Measurements from ENCODE around the gene KAT8.

KAT8 gene

DNA sequence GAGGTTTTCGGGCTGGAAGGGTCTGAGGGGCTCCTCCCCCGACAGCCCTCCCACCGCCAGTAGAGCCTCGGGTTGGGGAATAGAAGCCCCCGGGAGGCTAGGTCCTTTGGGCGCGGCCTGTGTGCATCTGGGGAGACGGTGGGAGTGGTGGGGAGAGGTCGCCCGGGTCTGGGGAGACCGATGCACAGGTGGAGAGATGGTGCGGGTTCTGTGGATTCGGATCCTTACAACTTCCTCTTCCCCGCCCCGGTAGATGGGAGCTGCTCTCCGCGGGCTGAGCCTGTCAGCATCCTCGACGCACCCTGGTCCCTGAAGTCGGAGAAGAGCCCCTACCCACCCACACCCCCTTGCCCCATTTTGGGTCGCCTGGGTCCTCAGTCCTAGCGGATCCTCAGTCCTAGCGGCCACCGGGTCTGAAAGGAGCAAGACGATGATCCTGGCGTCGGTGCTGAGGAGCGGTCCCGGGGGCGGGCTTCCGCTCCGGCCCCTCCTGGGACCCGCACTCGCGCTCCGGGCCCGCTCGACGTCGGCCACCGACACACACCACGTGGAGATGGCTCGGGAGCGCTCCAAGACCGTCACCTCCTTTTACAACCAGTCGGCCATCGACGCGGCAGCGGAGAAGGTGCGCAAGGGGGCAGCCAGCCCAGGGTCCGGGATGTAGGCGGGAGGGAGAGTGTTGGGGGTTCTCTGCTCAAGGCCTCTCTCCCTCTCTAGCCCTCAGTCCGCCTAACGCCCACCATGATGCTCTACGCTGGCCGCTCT lies 8.5 kb upstream of the KAT8 start:
- no peak for FAIRE-seq

DNA sequence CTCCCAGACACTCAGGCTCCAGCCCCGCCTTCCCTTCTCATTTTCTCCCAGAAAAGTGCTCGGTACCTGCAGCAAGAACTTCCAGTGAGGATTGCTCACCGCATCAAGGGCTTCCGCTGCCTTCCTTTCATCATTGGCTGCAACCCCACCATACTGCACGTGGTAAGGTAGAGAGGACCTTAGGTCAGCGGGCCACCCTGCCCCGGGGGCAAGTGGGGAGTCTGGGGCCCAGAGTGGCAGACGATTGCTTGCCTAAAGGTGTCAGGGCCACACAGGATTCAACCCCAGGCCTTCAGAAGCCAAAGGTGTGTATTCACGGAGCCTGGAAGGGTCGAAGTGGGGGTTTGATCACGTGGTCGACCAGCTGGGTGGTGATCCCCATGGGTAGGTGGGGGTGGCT lies 7.8 kb upstream of the KAT8 start:
- no peak for FAIRE-seq

DNA sequence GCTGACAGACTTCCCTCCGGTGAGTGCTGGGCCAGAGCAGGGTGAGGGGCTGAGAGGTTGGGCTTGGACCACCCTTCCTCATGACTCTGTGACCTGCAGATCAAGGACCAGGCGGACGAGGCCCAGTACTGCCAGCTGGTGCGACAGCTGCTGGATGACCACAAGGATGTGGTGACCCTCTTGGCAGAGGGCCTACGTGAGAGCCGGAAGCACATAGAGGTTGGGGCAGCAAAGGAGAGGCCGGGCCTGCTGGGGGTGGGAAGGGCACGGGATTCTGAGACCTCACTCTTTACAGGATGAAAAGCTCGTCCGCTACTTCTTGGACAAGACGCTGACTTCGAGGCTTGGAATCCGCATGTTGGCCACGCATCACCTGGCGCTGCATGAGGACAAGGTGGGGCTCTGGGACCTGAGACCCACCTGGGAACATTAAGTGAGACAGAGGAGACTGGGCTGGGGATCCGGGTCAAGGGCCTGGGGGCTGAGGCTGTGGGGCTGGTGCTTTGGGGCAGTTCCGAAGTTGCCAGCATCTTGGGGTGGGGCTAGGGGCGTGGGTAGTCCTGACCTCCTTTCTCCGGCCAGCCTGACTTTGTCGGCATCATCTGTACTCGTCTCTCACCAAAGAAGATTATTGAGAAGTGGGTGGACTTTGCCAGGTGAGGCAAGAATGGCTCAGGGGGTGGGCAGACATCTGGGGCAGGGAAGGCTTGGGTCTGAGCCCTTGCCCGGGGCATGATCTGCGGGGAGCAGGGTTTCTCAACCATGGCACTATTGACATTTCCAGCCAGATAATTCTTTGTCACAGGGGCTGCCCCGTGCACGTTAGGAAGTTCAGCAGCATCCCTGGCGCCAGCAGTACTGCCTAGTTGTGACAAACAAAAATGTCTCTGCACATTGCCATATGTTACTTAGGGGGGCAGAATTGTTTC lies 7.1 kb upstream of the KAT8 start:
- FAIRE-seq, result no peak

DNA sequence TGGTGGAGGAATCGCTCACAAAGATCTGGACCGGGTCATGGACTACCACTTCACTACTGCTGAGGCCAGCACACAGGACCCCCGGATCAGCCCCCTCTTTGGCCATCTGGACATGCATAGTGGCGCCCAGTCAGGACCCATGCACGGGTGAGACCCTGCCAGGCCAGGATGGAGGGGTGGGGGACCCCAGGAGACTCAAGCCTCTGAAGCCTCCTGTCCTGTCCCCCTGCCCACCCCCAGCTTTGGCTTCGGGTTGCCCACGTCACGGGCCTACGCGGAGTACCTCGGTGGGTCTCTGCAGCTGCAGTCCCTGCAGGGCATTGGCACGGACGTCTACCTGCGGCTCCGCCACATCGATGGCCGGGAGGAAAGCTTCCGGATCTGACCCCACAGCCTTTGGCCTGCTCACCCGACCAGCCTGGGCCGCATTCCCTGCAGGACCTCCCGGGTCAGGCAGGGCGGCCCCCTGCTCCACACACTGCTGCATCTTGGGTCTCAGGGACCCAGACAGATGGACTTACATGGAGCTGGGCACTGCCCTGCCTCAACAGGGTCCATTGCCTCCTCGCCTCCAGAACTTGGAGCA lies 5.5 kb upstream of the KAT8 start:
- no peak for FAIRE-seq

DNA sequence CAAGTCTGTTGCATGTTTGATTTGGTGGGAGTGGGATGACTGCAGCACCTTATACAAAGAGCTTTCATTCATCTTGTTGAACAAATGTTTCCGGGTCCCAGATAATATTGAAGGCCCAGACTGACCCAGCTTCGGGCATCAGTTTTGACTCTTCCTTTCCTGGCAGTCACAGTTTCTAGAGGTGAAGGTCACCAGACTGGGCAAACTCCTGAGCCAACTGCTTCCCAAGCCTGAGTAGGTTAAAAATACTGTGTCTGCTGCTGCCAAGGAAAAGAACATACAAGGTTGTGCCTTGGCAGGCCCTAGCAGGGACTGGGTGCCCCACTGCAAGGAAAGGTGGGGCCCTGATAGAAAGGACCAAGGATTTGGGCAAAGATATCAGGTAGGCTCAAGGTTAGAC lies 4.8 kb upstream of the KAT8 start:
- FAIRE-seq, result no peak

DNA sequence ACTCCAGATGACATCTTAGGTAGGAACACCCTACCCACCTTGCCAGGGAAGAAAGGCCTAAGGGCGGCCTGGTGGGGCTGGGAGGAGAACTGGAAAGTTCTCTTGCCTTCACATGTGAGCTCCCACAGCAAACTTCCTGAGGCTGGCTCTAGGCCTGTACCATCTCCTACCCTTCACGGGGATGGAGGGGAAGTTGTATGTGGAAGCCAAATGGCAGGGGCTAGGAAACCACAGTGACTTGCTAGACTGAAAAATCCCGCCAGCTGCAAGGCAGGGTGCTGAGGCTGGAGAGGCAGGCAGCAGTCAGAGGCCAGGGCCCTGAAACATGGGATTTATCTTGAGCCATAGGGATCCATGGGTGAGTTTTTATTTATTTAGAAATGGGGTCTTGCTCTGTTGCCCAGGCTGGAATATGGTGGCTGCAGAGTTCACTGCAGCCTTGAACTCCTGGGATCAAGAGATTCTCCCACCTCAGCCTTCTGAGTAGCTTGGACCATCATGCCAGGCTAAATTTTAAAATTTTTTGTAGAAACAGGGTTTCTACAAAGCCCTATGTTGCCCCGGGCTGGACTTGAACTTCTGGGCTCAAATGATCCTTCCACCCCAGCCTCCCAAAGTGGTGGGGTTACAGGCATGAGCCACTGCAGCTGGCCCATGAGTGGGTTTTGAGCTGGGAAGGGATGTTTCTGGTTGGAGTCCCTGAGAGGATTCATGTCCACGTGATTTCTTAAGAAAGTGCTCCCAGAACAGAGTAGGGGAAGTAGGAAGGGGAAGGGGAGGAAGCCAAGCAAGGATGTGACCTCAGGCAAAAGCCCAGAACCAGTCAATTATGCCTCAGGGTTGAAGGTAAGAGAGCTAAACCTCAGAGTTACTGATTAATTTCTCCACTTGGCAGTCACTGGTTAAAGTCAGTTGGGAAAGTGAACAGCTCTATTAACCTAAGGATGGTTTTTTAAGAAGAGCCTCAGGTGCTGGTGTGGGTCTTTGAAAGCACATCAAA lies 4.0 kb upstream of the KAT8 start:
- no peak for FAIRE-seq

DNA sequence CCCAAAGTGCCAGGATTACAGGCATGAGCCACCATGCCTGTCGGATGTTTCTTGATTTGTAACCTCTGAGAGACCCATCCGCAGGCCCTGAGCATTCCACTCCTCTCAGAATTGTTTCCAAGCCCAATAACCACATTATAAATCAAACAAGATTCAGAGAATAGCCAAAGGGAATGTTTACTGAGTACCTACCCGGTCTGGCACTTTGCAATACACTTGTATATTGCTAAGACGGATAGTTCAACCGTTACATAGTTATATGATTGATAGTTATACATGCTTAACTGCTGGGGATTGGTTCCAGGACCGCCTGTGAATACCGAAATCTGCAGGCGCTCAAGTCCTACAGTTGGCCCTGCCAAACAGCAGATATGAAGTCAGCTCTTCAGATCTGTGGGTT lies 3.0 kb upstream of the KAT8 start:
- FAIRE-seq, result no peak

DNA sequence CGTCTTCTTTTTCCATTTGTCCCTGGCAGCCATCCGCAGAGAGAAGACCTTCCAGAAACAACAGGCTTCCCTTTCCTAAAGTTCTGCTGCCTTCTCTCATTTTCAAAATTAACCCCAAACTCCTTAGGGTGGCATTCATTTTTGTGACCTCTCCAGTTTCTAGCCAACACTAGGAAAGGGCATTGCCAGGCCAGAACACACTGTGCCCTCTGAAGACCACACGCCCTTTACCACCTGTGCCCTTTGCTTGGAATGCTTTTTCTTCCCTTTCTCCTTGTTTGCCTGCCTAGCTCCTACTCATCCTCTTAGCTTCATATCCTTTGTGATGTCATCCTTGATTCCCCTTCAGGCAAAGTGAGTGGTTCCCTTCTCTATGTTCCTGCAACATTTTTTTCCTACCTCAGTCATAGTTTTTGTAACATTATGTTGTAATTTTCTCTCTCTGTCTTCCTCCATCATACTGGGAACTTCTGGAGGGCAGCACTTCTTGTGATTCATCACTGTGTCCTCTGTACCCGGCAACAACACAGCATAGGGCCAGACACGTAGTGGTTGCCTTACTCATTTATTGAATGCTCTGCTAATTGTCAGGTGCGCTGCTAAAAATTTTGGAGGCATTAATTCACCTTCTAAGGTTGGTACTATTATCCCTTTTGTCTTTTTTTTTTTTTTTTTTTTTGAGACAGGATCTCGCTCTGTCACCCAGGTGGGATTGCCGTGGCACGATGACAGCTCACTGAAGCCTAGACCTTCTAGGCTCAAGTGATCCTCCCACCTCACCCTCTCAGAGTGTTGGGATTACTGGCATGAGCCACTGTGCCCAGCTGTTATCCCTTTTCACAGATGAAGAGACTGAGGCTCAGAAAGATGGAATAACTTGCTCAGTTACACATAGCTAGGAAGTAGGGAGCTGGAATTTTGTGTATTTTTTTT lies 1.0 kb downstream of the KAT8 start:
- no peak for FAIRE-seq

DNA sequence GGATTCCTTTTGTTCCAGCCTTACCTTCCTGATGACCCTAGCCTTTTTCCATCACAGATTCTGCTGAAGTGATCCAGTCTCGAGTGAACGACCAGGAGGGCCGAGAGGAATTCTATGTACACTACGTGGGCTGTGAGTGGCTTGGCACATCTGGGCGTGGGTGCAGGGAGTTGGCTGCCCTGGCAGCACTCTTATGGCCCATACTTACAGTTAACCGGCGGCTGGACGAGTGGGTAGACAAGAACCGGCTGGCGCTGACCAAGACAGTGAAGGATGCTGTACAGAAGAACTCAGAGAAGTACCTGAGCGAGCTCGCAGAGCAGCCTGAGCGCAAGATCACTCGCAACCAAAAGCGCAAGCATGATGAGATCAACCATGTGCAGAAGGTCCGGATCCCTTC lies 2.7 kb downstream of the KAT8 start:
- no peak for FAIRE-seq

DNA sequence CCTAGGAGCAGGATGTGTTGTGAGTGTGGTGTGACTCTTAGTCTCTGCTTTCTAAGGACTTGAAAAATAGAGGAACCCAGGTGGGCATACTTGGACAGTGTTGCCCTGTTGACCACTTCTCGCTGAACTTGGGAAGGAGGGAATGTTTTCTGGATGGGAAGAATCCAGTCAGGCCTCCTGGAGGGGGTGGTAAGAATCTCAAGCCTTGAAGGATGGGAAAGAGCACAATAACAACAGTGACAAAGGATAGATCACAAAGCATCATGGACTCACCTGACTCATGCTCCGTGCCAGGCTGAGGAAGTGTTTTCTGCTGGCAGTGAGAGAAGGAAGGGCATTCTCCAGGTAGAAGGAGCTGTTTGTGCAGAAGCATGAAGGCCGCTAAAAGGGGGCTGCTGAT lies 8.4 kb downstream of the KAT8 start:
- FAIRE-seq, result no peak

DNA sequence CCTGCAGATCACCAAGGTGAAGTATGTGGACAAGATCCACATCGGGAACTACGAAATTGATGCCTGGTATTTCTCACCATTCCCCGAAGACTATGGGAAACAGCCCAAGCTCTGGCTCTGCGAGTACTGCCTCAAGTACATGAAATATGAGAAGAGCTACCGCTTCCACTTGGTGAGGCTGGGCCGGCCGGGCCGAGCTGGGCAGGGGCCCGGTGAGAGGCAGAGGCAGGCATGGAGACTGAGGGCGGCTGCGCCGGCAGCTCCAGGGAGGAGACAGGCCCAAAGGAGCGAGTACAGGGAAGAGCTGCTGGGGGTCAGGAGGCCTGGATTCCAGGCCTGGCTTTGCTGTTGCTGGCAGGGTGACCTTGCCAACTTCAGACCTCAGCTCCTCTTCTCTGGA lies 9.7 kb downstream of the KAT8 start:
- no peak for FAIRE-seq

DNA sequence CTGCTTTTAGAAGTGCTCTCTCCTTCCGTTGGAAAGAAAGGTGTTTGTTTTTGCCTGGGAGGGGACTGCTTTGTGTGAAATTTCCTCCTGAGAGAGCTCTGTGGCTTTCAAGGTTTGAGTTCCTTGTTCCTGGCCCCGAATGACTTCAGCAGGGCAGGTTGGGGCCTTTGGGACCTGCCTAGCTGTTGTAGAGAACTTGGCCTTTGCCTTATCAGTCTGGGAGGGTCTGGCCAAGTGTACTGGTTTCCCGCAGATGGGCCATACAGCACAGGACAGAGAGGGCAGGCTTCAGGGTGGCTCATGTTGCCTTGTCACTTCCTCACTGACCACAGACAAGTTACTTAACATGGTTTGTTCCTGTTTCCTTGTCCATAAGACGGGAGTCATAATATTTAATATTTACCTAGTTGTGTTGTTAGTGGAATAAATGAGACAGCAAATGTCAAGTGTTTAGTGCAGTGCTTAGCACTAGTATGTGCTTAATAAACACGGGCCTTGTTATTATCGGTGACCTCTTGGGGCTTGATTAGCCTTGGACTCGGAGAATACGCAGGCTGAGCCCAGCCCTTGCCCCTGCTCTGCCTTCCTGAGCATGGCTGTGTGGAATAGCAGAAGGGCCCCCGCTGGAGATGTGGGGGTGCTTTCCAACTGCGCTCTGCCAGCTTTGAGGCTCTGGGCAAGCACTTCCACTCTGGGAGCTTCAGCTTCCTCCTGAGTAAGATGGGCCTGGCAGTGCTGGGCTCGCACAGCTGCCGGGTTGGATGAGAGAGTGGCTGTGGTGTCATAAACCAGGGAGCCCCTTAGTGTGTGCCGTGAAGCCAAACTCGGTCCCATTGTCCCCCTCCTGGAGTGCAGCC lies 11.5 kb downstream of the KAT8 start:
- no peak for FAIRE-seq

DNA sequence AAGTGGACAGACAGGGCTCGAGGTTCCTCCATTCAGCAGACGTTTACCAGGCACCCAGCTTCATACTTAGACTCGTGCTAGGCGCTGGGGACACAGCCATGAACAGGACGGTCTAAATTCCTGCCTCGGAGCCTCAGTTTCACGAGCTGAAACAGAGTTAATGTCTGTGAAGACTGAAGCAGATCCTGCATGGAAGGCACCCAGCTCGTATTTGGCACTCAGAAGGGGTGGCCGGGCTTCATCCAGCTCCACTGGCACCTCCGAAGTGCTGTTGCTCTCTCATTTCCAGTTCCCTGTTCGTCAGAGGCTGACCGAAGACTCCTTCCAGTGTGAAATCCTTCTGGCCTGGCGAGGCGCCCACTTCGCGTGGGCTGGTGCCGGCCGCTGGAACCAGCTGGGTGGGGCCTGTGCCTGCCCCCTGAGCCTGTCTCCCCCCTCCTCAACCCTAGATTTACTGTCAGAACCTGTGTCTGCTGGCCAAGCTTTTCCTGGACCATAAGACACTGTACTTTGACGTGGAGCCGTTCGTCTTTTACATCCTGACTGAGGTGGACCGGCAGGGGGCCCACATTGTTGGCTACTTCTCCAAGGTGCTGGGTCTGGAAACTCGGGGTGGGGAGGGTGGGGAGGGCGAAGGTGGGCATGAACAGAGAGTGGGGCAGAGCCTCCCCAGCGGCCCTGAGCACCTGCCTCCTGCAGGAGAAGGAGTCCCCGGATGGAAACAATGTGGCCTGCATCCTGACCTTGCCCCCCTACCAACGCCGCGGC lies 12.3 kb downstream of the KAT8 start:
- no peak for FAIRE-seq

DNA sequence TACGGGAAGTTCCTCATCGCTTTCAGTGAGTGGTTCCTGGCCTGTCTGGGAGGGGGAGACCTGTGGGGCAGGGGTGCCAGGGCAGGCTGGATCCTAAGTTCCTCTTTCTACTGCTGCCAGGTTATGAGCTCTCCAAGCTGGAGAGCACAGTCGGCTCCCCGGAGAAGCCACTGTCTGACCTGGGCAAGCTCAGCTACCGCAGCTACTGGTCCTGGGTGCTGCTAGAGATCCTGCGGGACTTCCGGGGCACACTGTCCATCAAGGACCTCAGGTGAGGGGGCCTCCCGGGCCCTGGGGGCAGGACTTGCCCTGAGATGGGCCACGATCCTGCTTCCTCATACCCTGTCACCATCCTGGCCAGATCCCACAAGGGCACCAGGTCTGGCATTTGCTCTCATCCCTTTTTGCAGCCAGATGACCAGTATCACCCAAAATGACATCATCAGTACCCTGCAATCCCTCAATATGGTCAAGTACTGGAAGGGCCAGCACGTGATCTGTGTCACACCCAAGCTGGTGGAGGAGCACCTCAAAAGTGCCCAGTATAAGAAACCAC lies 12.9 kb downstream of the KAT8 start:
- FAIRE-seq, result no peak

DNA sequence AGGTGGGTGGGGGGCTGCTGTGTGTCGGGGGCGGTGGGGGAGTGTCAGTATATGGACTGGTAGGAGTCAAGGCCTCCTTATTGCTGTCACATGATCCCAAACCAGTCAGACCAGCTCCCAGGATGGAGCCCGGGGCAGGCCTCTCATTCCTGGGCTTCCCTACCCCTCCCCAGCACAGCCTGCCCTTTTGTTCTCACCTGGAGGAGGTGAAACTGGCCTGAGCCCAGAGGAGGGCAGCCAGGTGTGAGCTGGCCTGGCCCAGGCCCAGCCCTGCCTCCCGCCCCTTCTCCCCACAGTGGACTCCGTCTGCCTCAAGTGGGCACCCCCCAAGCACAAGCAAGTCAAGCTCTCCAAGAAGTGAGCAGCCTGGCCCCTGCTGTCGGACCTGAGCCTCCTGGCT lies 13.4 kb downstream of the KAT8 start:
- FAIRE-seq, result no peak

DNA sequence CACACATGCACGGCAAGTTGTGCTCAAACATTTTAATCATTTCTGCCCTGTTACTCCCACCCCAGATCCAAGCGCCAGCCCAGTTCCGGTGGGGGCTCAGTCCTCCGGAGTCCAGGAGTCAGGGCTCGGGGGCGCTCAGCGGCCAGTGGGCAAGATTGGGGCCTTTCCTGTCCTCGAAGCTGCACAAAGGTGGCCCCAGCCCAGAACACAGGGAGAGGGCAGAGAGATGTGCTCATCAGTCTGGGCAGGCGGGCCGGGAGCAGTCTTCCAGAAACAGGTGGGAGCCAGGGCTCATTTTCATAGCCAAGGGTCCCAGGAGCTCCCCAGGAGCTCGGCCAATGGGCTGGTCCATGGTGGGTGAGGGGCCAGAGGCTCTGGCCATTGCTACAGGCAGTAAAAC lies 14.0 kb downstream of the KAT8 start:
- no peak for FAIRE-seq

DNA sequence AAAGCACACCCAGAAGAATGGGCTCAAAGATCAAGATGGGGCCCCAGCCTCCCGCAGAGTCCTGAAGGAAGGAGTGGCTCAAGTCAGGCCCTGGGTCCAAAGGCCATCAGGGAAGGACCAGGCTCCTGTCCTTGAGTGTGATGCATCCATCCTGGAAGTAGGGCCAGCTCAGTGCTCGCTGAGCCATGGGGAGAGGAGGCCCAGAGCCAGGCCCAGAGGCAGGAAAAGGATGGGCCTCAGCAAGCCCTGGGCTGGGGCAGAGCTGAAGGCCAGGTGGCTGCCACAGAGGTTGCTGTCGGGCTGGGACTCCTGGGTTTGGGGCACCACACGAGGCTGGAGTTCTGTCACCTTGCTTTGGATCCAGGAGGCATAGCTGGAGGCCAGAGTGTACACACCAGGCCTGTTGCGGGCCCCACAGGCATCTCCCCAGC lies 14.4 kb downstream of the KAT8 start:
- FAIRE-seq, result no peak

DNA sequence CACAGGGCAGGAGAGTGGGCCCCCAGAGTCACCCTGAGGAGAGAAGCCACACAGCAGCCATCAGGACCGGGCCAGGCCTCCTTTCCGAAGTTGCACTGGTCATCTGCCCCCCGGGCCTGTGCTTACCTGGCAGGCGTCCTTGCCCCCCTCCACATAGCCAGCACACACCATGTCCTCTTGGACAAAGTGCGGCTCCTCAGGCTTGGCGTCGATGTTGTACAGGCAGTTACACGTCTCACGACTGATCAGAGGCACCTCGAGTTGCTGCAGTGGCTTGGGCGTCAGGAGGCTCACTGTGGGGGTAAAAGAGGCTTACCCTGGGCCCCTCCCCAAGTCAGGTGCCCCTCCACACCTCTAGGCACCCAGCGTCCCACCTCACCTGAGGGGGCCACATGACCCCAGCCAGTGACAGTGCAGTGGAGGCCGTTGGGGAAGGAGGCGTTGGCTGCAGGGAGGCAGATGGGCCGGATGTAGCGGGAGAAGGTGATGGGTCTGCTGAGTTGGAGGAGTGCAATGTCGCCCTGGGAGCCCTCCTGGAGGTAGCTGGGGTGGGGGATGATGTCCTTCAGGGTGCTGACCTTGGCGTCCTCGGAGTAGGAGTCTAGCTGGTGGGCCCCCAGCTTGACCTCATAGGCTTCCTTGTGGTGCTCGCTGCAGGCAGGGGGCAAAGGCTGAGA lies 15.0 kb downstream of the KAT8 start:
- no peak for FAIRE-seq

DNA sequence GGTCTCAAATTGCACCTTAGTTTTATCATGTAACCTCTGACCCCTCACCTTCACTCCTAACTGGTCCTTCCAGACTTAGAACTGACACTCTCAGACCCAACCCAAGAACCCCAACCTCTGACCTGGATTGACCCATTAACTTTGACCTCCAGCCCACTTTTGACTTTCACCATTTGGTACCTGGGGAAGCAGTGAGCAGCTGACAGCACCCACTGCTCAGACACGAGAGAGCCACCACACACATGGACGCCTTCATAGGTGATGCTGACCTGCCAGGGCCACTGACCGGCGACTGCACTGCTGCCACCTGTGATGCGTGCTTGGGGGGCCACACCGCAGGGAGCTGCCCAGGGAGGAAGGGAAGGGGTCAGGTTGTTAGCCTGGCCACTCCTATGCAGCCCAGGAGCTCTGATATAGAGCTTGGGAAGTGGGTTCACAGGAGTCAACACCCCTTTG lies 15.6 kb downstream of the KAT8 start:
- no peak for FAIRE-seq
